GM21381 (cell line): Measurements from ENCODE around the gene SPRTN.
A peak's percentile ranks its signal among the peaks of the same experiment; 100 is the strongest.

ENCODE experiments used
- ATAC-seq: cut with Tn5 transposase; IDR thresholded peaks from one replicate; pipeline ENCODE4 v1.9.1; 2021; ENCODE audit warnings: mild to moderate bottlenecking, moderate library complexity; ENCODE audit not compliant: unreplicated experiment

SPRTN gene

DNA sequence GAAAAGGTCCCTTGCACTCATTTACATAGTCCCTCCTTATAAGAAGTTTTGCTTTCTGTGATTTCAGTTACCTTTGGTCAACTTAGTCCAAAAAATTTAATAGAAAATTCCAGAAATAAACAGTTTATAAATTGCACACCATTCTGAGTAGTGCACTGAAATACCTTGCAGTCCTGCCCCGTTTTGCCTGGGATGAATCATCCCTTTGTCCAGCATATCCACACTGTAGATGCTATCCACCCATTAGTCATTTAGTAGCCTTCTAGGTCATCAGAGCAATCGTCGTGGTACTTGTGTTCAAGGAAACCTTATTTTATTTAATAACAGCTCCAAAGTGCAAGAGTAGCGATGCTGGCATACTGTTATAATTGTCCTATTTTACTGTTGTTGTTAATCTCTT, 38.0 kb downstream of the SPRTN start:
- no peak for ATAC-seq

GRCh38 chr1:231376875-231377549, 38.9 kb downstream of the SPRTN start:
- ATAC-seq, result peak; percentile 61

DNA sequence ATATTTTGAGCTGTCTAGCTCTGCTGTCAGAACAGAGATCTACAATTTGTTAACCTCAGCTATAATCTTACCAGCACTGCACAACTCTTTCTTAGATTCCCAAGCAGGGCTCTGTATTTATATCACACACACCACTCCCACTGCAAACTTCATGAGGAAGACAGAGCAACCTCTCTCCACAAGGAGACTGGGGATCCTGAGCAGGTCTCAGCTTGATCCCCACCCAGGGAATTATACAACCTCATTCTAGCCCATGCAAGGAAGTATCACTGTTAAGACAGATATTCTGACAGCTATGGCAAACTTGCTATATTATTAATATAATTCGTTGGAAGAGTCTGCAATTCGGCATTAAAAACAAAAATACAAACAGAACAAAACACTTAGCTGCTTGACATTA, 43.6 kb downstream of the SPRTN start:
- no peak for ATAC-seq

GRCh38 chr1:231382426-231382825, 44.3 kb downstream of the SPRTN start:
- no peak for ATAC-seq

- no peak for ATAC-seq
Measured at GRCh38 chr1:231383159-231383860, 45.2 kb downstream of the SPRTN start.

DNA sequence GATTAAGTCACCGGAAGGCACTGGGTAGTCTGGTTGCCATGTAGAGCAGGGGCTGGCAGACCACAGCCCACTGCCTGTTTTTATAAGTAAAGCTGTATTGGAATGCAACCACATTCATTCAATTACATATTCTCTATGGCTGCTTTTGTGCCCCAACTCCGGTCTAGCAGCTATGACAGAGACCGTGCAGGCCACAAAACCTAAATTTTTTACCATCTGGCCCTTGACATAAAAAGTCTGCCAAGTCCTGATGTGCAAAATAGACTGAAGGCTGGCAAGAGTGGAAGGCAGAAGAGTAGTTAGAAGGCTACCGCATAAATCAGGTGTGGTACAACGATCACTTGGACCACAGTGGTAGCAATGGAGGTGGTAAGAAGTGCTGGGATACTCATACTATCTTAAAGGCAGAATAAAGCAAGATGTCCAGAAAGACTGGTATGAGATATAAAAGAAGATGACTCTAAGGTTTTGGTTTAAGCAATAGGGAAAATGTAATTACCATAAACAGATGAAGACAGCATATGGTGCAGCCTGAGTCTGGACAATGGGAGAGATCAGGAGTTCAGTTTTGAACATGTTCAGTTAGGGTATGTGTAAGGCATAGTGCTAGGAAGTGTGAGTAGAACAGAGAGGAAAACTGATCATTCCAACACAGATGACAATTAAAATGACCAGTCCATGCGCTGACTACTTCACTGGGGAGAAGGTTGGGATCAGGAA, 46.8 kb downstream of the SPRTN start:
- ATAC-seq, result no peak

DNA sequence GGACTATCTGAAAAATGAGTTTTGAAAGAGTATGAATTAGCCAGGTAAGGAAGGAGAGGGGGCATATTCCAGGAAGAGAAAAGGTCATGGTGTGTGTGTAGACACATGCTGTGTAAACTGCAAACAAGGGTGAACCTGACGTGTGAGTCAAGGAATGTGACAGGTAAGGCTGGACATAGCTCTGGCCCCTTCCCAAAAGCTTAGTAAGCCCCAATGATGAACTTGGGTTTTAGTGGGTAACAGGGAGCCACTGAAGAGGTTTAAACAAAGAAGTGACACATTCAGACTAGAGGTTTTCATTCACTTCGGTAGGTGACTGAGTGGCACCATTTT, 47.3 kb downstream of the SPRTN start:
- ATAC-seq, result no peak

DNA sequence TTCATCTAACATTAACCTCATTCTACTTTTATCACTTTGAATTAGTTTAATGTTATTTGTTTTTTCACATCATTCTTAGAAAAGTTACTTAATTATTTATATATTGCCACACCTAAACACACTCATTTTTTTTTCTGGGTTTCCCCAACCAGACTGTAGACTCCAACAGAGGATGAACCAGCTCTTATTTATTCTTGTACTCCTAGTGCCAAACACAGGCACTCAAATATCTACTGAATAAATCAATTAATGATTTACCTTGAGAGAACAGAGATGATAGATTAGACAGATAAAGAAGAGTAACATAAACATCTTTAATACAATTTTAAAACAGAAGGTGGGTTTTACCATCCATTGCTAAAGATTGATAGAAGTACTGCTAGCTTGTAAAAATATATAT, 48.4 kb downstream of the SPRTN start:
- no peak for ATAC-seq

GRCh38 chr1:231387770-231388669, 49.9 kb downstream of the SPRTN start:
- no peak for ATAC-seq

GRCh38 chr1:231390071-231390470, 52.0 kb downstream of the SPRTN start:
- no peak for ATAC-seq

- ATAC-seq, result no peak
Measured at GRCh38 chr1:231392389-231393131, 54.5 kb downstream of the SPRTN start.

GRCh38 chr1:231393668-231394067, 55.6 kb downstream of the SPRTN start:
- no peak for ATAC-seq

DNA sequence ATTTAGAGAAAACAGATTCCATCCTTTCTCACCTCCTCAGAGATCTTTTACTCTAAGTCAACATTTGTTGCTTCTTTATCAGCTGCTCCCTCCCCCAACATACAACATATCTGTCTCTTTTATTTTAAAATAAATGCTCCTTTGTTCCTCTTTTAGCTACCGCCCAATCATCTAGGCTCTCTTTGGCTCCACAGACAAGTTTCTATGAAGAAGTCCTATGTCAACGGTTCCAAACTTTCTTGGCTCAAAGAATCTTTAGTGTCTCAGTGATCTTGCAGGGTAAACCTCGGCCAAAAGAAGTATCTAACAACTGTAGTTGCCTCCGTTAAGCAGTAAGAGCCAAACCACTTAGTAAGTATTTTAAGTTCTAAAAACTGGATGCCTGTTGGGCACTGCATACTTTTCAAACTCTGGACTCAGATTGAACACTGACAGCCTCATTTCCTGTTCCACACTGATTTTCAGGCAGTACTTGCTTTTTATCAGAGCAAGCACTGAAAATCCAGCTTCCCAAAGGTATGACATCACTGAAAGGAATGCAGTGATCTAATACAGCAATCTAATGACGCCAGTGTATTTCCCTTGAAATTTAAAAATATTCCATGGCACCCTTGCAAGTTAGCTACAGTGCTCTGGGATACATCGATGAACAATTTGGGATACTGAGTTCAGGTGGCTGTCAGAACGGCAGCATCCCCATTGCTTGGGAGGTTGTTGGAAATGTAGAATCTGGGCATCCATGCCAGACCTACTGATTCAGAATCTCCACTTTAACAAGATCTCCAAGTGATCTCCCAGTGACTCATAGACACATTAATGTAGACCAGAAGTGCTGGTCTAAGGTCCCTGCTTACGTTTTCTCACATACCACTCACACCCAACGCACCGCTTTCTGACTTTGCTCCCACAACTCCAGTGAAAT, 57.2 kb downstream of the SPRTN start:
- no peak for ATAC-seq

- ATAC-seq, result no peak
Measured at GRCh38 chr1:231395998-231396390, 57.9 kb downstream of the SPRTN start.

DNA sequence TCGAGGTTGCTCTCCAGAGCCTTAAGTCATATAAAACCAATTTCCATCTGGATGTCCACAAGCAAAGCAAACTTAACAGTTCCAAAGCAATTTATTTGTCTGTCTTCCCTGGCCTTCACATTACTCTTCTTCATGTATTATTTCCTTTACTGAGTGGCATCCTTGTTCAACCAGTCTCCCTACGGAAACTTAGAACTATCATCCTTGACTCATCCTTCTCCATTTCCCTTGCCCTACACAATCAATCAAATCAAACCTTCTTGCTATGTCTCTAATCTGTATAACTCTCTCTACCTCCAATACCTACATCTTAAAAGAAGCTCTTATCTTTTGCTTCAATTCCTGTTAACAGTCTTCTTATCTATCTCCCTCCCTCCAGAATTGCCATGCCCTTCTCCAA, 58.5 kb downstream of the SPRTN start:
- ATAC-seq, result no peak

DNA sequence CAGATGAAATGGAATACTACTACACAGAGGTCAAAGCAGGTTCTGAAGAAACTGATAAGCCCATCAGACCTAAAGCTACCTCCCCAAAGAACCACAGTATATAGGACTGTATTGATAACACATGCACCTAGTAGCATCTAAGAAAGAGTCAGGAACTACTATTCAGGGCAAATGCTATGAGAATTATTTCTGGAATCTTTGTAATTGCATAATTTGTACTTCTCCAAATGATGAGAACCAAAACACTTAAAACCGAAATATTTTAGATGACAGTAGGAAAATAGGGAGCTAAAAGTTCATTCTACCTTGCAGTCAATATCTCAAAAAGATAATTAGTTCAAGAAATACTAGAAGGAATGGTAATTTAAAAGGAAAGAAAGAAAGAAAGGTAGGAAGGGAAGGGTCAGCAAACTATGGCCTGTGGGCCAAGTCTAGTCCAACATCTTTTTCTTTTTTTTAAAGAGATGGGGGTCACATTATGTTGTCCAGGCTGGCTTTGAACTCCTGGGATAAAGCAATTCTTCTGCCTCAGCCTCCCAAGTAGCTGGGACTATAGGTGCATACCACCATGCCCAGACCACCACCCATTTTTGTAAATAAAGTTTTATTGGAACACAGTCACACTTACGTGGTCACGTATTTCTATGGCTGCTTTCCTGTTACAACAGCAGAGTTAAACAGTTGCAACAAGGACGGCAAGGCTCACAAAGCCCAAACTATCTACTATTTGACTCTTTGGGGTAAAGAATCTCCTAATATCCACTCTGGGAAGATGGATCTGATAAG, 60.0 kb downstream of the SPRTN start:
- ATAC-seq, result no peak

- ATAC-seq, result no peak
Measured at GRCh38 chr1:231401478-231401877, 63.4 kb downstream of the SPRTN start.

DNA sequence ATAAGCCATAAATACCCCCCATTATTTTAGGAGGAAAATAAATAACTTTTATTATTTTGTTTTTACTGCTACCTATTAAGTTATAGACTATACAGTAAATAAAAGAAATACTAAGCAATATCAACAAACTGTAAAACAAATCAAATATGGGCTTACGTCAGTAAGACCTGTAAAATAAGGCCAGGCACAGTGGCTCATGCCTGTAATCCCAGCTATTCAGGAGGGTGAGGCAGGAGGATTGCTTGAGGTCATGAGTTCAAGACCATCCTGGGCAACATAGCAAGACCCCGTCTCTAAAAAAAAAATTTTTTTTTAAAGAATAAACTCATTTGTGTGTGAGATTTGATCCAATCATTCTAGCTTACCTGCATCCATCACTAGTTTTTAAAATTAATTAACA, 66.2 kb downstream of the SPRTN start:
- no peak for ATAC-seq
